GM12878 (cell line): ENCODE data around the gene BCKDK. TPM values are rescaled to one million over a fixed set of nuclear protein-coding genes. Genes with fewer than 3 reads are reported as not detected.
A peak's percentile ranks its signal among the peaks of the same experiment; 100 is the strongest.

ENCODE experiments used
- ATAC-seq: fragments of 200-7000 bp; cut with Tn5 transposase; 3 replicates; pipeline ENCODE4 v1.9.1; 2020; ENCODE audit warnings: mild to moderate bottlenecking, moderate library complexity
- BruUV-seq: library from RNA; stranded (reverse); fragments of 400-500 nt; replicated peaks from 2 replicates; lab custom pipeline; 2021; lab: Mats Ljungman, UMichigan
- CTCF ChIA-PET: fragments of 300-600 bp; sonication (Branson Sonifier 250); formaldehyde crosslinking; extraction: SDS; loops from one replicate; lab custom pipeline; 2021; ENCODE audit warnings: inconsistent platforms; lab: Yijun Ruan, JAX
- POLR2A ChIA-PET: fragments of 350-600 bp; formaldehyde crosslinking; extraction: SDS; loops from one replicate; lab custom pipeline; 2021; ENCODE audit warnings: inconsistent platforms; lab: Charles Lee
- RAD21 ChIA-PET: fragments of 300-600 bp; sonication (Branson Sonifier 250); formaldehyde crosslinking; loops from one replicate; lab custom pipeline; 2023; ENCODE audit warnings: antibody characterized with exemption; ENCODE audit not compliant: unreplicated experiment; lab: Charles Lee
- SMC1A ChIA-PET: fragments of 300-600 bp; sonication (Branson Sonifier 250); formaldehyde crosslinking; loops from one replicate; lab custom pipeline; 2023; ENCODE audit not compliant: unreplicated experiment, uncharacterized antibody; lab: Charles Lee
- DNase-seq: peaks from one replicate; pipeline ENCODE4 v3.0.0-alpha.2; 2011; ENCODE audit warnings: low read depth, low spot score
- FAIRE-seq: peaks from 3 replicates; lab custom pipeline; 2011; peaks lifted over from hg19 to GRCh38; lab: Jason Lieb, UNC
- H2AFZ ChIP-seq: 2 replicates; pipeline ENCODE4 v1.6.0; 2011; ENCODE audit warnings: low read depth, low read length, control low read depth; ENCODE audit not compliant: control insufficient read depth
- H3K27ac ChIP-seq: 2 replicates; pipeline ENCODE4 v1.5.1; 2011; ENCODE audit warnings: control low read depth; ENCODE audit not compliant: control insufficient read depth, insufficient read depth
- H3K27me3 ChIP-seq, 2 experiments: replicated peaks in 1 of 2; 2 replicates each; pipeline versions ENCODE4 v1.6.0 to v1.6.1; 2011; ENCODE audit warnings: low read length in 1 of 2; ENCODE audit not compliant: control insufficient read depth in 2 of 2, insufficient read depth in 2 of 2
- H3K36me3 ChIP-seq, 2 experiments: 2 replicates each; pipeline ENCODE4 v1.5.1; 2011; ENCODE audit warnings: low read length in 1 of 2; ENCODE audit not compliant: control insufficient read depth in 2 of 2, insufficient read depth in 2 of 2
- H3K4me1 ChIP-seq: 2 replicates; pipeline ENCODE4 v1.6.1; 2011; ENCODE audit warnings: mild to moderate bottlenecking, low read length, moderate library complexity, mixed read lengths; ENCODE audit not compliant: control insufficient read depth, insufficient read depth
- H3K4me2 ChIP-seq: 2 replicates; pipeline ENCODE4 v1.6.0; 2011; ENCODE audit warnings: control low read depth; ENCODE audit not compliant: control insufficient read depth, insufficient read depth
- H3K4me3 ChIP-seq: fragments of 200-600 bp; sonication (generic); 2 replicates; pipeline ENCODE4 v1.5.1; 2016
- H3K79me2 ChIP-seq: 2 replicates; pipeline ENCODE4 v1.6.0; 2011; ENCODE audit warnings: low read length; ENCODE audit not compliant: control insufficient read depth, insufficient read depth
- H3K9ac ChIP-seq: 2 replicates; pipeline ENCODE4 v1.8.0; 2011; ENCODE audit warnings: low read length, control low read depth, mixed read lengths; ENCODE audit not compliant: control insufficient read depth, insufficient read depth
- H3K9me3 ChIP-seq: replicated peaks from 3 replicates; pipeline ENCODE4 v1.5.1; 2011; ENCODE audit warnings: mild to moderate bottlenecking, low read length; ENCODE audit not compliant: control insufficient read depth, insufficient read depth
- H4K20me1 ChIP-seq: 2 replicates; pipeline ENCODE4 v1.6.0; 2011; ENCODE audit not compliant: control insufficient read depth, insufficient read depth
- CHD2 ChIP-seq: IDR thresholded peaks from 2 replicates; pipeline ENCODE4 v1.6.1; 2011; ENCODE audit warnings: low read depth, low read length, improper control_type of control experiment, borderline replicate concordance
- MEF2A ChIP-seq: IDR thresholded peaks from 2 replicates; pipeline ENCODE4 v1.6.1; 2011; ENCODE audit warnings: low read depth, mild to moderate bottlenecking, low read length, moderate library complexity; ENCODE audit not compliant: insufficient read depth
- MYB ChIP-seq: fragments of 150-350 bp; IDR thresholded peaks from 2 replicates; pipeline ENCODE4 v1.6.1; 2014; ENCODE audit warnings: mild to moderate bottlenecking, low read depth, low read length, borderline replicate concordance
- RB1 ChIP-seq: fragments of 450-650 bp; formaldehyde crosslinking; IDR thresholded peaks from 2 replicates; pipeline ENCODE4 v1.6.1; 2017; ENCODE audit warnings: mild to moderate bottlenecking, borderline replicate concordance
- ZBED1 ChIP-seq: IDR thresholded peaks from 2 replicates; pipeline ENCODE4 v1.6.1; 2016; ENCODE audit warnings: borderline replicate concordance
- WGBS: methylation state at CpG from one replicate; pipeline ENCODE4 v1.1.6; 2016; ENCODE audit warnings: low lambda C conversion rate; ENCODE audit not compliant: insufficient replicate concordance, insufficient coverage; ENCODE audit errors: missing lambda C conversion rate; 5-methylcytosine and 5-hydroxymethylcytosine counted together
- in situ Hi-C: fragments of 300-500 bp; cut with MboI; formaldehyde crosslinking; loops from 9 replicates; pipeline ENCODE4 v1.14.3; 2018; ENCODE audit warnings: mixed read lengths
- intact Hi-C: fragments of 100-400 bp; cut with micrococcal nuclease; formaldehyde crosslinking; loops from one replicate; pipeline ENCODE4 v1.14.2; 2022; ENCODE audit not compliant: unreplicated experiment
- polyA plus RNA-seq, 11 experiments: library from polyadenylated mRNA; depleted of rRNA in 4 of 11; unstranded in 6 of 11; stranded (reverse) in 5 of 11; fragments of >200 nt; fragmentation: Nextera tagmentation in 4 of 11; fragmentation: Illumina TruSeq in 1 of 11; extraction: Ambion mirVana in 4 of 11; extraction: Trizol in 1 of 11; gene quantifications; 1 replicate in 1 of 11; 2 replicates in 10 of 11; pipeline versions ENCODE4 v1.2.1 to v1.2.3, GENCODE V29; 2011 to 2016; ENCODE audit warnings: inconsistent platforms in 2 of 11, missing spikeins in 2 of 11, low read depth in 1 of 11
- total RNA-seq, 4 experiments: library from RNA; depleted of rRNA in 3 of 4; stranded (reverse); fragments of >200 nt in 3 of 4; fragmentation: Illumina TruSeq in 1 of 4; extraction: Trizol in 1 of 4; gene quantifications; 2 replicates each; pipeline versions ENCODE4 v1.2.1 to v1.2.3, GENCODE V29; 2013 to 2021
- TF ChIP-seq, protein P1 (sequence below): fragments of 450-650 bp; IDR thresholded peaks from 2 replicates; pipeline ENCODE4 v1.6.1; 2017; ENCODE audit warnings: borderline replicate concordance
- TF ChIP-seq, protein P2 (sequence below): IDR thresholded peaks from 2 replicates; pipeline ENCODE4 v1.6.1; 2012; ENCODE audit warnings: low read depth, low read length, improper control_type of control experiment

The BCKDK gene
- total and polyA plus RNA-seq, 10 of the 15 experiments (the other 5 are each of a cell fraction or from before 2014, with no cell fraction given), result 0.68 to 56.6 (median 32.8) TPM

DNA sequence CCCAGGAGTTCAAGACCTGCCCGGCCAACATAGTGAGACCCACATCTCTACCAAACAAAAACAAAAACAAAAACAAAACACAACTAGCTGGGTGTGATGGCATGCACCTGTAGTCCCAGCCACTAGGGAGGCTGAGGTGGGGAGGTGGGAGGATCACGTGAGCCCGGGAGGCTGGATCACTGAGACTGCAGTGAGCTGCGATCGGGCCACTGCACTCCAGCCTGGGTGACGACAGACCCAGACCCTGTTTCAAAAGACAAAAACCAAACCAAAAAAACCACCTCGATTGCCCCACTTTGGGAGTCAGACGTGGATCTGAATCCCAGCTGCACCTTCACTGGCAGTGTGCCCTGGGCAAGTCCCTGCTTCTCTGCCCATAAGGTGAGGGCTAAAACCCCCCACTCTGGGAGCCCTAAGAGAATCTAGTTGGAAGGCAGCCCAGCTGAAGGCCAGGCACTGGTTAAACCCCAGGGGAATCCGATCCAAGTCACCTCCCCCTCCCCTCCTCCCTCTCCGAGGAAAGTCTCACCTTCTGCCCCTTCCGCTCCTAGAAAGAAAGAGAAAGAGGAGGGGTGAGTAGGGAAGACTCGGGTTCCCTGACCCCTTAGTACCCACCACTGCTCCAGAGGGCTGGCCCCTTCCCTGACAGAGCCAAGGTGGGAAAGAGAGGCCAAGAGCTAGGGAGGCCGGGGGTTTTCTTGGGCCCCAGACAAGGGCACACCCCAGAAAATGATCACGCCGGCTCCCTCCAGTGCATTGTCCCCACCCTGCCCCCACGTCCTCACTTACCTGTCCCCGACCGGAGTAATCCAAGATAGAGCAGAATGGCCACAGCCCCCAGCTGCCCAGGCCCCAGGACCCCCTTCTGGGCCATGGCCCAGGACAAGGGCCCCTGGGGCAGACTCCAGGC is 26.7 kb downstream of the BCKDK start:
- Histone ChIP-seq H2AFZ (no peak overlapping the region), H3K79me2 (no peaks in the 10 kb centered on the region), H3K27me3 (no peaks in the 10 kb centered on the region), H3K9ac (no peak overlapping the region), H3K9me3 (no peaks in the 10 kb centered on the region), H3K4me3 (no peak overlapping the region), H4K20me1 (no peaks in the 10 kb centered on the region), H3K27ac (no peak overlapping the region), H3K4me2 (no peak overlapping the region), H3K36me3 (no peaks in the 10 kb centered on the region; a peak in 1 of 4 replicates), H3K4me1 (no peaks in the 10 kb centered on the region)
- ChIA-PET RAD21 (interaction anchor here (0.6 kb wide), 1 partner anchor 65 kb away, joined by 3 read pairs; no protein-coding TSS in a partner anchor), CTCF (no interaction called here), SMC1A (interaction anchor here (1.0 kb wide), 1 partner anchor 89 kb away, joined by 3 read pairs; no protein-coding TSS in a partner anchor), POLR2A (no interaction called here)
- whole genome bisulfite sequencing, result 52% methylated on average over 18 of the region's 18 CpGs
- DNase-seq (no peak), ATAC-seq (peak; percentile 42; the same call in 2 of the 3 replicates), FAIRE-seq (no peak)
- intact Hi-C loops, result no loop called here
- in situ Hi-C loops, result no loop called here
- TF ChIP-seq CHD2 (no peak), MYB (no peak), ZBED1 (no peak), MEF2A (no peak), RB1 (no peak)
- TF ChIP-seq, protein P1, sequence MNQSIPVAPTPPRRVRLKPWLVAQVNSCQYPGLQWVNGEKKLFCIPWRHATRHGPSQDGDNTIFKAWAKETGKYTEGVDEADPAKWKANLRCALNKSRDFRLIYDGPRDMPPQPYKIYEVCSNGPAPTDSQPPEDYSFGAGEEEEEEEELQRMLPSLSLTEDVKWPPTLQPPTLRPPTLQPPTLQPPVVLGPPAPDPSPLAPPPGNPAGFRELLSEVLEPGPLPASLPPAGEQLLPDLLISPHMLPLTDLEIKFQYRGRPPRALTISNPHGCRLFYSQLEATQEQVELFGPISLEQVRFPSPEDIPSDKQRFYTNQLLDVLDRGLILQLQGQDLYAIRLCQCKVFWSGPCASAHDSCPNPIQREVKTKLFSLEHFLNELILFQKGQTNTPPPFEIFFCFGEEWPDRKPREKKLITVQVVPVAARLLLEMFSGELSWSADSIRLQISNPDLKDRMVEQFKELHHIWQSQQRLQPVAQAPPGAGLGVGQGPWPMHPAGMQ, result no peak
- TF ChIP-seq, protein P2, sequence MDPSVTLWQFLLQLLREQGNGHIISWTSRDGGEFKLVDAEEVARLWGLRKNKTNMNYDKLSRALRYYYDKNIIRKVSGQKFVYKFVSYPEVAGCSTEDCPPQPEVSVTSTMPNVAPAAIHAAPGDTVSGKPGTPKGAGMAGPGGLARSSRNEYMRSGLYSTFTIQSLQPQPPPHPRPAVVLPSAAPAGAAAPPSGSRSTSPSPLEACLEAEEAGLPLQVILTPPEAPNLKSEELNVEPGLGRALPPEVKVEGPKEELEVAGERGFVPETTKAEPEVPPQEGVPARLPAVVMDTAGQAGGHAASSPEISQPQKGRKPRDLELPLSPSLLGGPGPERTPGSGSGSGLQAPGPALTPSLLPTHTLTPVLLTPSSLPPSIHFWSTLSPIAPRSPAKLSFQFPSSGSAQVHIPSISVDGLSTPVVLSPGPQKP, result no peak
- BruUV-seq, result no TSS peak
